Thyroid gland (tissue), 4 donors: Measurements from ENCODE around the gene IFI27L1.

Experiments
- POLR2A ChIP-seq, 2 donors: fragments of 450-650 bp; IDR thresholded peaks; one replicate each; pipeline ENCODE4 v1.6.1; 2017; ENCODE audit warnings: antibody characterized with exemption in 2 of 2, mild to moderate bottlenecking in 2 of 2, moderate library complexity in 1 of 2
- TF ChIP-seq, protein P1 (sequence below), 6 experiments: fragments of 200-600 bp in 3 of 6; fragments of 450-650 bp in 3 of 6; sonication (generic) in 3 of 6; IDR thresholded peaks; one replicate each; pipeline ENCODE4 v1.5.1; 2016 to 2019; ENCODE audit warnings: antibody characterized with exemption in 6 of 6, mild to moderate bottlenecking in 2 of 6, inconsistent platforms in 1 of 6, moderate library complexity in 1 of 6

DNA sequence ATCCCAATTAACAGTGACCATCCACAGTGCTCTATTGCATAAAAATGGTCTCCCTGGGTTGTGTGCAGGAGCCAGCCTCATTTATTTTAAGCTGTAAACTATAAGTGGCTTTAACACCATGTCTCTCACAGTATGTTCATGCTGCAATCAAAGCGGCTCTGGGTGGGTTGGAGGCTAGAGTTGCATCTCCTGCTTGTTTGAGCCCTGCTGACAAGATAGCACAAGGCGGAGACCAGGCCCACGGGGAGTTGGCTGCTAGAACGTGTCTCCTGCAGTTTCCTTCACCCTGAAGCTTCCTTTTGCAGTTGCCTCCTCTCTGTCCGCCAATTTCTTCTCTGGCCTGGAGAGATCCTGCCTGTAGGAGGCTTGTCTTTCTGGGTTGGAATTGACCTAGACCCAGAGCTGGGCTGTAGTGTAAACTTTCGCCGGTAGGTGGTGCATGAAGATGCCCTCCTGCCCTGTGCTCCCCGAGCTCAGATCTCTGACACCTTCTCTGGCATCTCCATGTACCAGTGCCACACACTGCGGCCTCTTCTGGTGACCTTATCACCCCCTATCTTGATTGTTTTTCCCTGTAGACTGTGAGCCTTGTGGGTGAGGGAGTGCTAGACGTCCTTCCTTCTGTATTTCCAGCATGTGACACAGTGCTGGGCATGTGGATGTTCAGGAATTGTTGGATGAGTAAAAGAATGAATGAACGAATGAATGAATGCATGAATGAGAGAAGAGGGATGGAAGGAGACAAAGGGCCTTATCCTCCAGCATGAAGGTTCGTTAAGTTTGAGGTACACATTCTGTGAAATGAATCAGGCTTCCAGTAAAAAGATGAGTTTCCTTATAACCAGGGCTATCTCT, 44.6 kb upstream of the IFI27L1 start:
- TF ChIP-seq, protein P1, sequence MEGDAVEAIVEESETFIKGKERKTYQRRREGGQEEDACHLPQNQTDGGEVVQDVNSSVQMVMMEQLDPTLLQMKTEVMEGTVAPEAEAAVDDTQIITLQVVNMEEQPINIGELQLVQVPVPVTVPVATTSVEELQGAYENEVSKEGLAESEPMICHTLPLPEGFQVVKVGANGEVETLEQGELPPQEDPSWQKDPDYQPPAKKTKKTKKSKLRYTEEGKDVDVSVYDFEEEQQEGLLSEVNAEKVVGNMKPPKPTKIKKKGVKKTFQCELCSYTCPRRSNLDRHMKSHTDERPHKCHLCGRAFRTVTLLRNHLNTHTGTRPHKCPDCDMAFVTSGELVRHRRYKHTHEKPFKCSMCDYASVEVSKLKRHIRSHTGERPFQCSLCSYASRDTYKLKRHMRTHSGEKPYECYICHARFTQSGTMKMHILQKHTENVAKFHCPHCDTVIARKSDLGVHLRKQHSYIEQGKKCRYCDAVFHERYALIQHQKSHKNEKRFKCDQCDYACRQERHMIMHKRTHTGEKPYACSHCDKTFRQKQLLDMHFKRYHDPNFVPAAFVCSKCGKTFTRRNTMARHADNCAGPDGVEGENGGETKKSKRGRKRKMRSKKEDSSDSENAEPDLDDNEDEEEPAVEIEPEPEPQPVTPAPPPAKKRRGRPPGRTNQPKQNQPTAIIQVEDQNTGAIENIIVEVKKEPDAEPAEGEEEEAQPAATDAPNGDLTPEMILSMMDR (IDR thresholded peaks at IDR 0.05), result peak; percentile 56 to 79 (median 70)
- TF ChIP-seq POLR2A (IDR thresholded peaks at IDR 0.05), result no peak
